GM21447 (cell line): ENCODE data around the gene FXYD5.

Experiments
- ATAC-seq: cut with Tn5 transposase; IDR thresholded peaks from one replicate; pipeline ENCODE4 v1.9.1; 2021; ENCODE audit not compliant: unreplicated experiment

FXYD5 gene, protein sequence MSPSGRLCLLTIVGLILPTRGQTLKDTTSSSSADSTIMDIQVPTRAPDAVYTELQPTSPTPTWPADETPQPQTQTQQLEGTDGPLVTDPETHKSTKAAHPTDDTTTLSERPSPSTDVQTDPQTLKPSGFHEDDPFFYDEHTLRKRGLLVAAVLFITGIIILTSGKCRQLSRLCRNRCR

DNA sequence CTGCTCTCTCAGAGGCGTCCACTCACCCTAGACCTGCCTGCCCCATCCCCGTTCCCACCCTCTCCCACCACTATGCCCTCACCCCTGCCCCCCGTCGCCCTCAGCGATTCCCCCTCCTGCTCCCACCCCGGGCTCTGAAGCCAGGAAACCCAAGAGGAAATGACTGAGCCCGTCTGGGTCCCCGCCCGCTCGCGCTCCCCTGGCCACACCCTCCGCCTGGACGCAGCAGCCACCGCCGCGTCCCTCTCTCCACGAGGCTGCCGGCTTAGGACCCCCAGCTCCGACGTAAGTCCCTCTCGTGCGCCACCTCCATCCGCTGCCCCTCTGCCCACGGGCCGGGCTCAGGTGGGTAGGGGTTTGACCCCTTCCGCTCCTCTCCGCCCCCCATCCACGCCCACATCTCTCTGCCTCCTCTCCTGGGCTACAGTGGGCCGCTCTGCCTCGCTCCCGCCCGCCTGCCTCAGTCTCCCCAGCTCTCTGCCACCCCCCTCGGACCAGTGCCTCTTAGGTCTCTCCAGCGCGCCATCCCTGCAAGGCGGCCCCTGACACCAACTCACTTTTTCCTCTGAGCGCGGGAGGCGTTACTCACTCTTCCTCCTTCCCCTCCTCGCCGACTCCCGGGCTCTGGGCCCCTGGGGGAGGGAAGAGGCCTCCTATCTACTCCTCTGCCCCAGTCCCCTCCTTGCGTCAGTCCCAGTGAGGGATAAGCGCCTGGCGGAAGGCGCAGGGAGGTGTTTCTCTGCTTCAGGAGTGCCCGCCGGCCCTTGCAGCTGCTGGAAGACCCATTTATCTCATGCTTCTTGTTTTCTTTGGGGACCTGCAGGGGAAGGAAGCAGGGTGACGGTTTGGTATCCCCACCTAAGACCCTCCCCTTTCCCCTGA, at the start of gene FXYD5:
Gene FXYD5 (plus strand): TSS at position 211 of the 882 bp plus-strand sequence. CDS start 816 bp downstream, outside the sequence.
- no peak for ATAC-seq

DNA sequence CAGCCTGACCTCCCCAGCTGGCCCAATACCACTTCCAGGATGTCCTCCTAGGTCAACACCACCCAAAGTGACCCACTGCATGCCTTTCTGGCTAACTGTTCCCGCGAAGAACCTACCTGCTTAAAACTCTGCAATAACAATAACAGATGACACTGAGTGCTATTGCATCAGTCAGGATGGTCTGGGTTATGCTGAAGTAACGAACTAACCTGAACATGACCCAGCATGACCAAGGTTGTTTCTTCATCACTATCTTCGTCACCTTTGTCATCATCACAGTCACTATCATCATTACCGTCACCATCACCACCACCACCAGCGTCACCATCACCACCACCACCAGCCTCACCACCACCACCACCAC, 49.5 kb upstream of the FXYD5 start:
- no peak for ATAC-seq

DNA sequence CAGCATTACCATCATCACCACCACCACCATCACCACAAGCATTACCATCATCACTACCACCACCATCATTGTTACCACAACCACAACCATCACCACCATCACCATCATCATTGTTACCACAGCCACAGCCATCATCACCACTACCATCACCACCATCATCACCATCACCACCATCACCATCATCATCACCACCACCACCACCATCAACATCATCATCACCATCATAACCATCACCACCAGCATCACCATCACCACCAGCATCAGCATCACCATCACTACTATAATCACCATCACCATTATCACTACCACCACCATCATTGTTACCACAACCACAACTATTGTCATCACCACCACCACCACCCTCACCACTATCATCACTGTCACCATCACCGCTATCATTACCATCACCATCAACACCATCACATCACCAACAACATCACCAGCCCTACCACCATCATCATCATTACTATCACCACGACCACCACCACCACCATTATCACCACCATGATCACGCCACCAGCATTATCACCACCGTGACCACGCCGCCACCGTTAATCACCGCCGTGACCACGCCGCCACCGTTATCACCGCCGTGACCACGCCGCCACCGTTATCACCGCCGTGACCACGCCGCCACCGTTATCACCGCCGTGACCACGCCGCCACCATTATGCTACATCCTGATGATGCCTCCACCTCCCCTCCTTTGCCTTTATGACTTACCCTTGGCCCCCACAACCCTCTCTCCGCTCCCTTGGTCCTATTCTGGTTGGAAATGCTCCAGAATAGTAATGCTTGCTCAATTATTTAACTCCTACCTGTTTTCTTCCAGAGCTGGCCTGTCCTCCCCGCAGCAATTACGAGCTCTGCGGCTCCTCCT, 48.9 kb upstream of the FXYD5 start:
- ATAC-seq: no peak

DNA sequence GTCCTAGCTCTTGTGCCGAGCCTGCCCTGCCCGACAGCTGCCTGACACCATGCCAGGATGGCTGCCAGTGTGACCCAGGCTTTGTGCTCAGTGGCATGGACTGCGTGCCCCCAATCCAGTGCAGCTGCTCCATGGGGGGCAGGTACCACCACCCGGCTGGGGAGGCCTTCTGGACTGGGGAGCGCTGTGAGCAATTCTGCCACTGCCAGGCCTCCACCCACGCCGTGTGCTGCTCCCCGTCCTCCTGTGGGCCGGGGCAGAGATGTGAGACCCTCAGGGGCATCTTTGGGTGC, 48.3 kb upstream of the FXYD5 start:
- no peak for ATAC-seq

DNA sequence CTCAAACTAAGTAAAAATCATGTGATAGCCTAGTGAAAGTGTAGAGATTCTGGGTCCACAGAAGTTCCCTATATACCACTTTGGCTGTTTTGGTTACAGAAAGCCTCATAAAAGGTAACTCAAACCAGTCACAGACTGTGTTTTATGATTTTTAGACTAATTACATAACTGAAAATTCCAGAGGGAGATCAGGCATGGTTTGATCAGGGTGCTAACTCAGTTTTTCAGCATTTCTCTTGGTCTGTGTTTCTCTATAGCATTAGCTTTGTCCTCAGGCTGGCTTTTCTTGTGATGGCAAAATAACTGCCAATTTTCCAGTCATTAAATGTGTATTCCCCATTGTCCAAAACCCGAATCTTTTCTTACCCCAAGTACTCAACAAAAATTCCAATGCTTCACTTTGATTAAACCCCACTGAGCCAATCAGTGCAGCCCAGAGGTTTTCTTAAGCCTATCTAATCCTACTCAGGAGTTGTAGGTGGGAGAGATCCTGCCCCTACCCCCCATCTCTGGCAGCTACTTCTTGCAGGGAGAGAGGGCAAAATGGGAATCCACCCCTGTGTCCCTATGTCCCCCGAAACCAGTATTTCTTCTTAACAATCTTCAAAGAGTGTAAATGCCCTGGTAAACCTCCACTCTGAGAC, 47.5 kb upstream of the FXYD5 start:
- ATAC-seq: no peak

DNA sequence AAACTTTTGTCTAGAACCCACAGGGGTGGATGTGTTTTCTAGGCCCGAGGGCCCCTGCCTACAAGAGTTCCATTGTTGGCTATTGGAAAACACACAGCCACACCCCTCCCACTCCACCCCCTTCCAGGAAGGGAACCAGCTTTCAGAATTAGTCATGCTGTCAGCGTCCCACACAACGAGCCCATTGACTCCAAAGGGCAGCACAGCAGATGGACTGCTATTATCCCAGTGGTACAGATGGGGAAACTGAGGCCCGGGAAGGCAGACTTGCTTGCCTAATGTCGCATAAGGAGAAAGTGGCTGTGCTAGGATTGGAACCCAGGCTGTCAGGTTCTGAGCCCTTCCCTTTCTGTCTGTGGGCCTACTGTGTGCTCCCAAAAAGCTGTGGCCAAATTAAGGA, 47.0 kb upstream of the FXYD5 start:
- no peak for ATAC-seq

DNA sequence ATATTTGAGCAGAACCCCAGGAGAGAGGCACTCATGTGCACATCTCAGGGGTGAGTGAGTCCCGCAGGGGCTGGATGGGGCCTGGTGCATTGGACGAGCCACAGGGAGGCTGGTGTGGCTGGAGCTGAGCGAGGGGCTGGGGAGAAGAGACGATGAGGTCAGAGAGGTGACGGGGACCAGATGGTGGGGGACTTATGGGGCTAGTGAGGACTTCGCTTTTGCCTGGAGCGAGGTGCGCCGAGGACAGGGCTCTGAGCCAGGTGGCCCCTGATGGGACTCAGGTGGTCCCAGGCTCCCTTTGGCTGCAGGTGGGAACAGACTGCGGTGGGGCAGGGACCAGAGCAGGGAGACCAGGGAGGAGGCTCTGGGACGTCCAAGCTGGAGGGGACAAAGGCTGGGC, 45.8 kb upstream of the FXYD5 start:
- ATAC-seq: no peak

DNA sequence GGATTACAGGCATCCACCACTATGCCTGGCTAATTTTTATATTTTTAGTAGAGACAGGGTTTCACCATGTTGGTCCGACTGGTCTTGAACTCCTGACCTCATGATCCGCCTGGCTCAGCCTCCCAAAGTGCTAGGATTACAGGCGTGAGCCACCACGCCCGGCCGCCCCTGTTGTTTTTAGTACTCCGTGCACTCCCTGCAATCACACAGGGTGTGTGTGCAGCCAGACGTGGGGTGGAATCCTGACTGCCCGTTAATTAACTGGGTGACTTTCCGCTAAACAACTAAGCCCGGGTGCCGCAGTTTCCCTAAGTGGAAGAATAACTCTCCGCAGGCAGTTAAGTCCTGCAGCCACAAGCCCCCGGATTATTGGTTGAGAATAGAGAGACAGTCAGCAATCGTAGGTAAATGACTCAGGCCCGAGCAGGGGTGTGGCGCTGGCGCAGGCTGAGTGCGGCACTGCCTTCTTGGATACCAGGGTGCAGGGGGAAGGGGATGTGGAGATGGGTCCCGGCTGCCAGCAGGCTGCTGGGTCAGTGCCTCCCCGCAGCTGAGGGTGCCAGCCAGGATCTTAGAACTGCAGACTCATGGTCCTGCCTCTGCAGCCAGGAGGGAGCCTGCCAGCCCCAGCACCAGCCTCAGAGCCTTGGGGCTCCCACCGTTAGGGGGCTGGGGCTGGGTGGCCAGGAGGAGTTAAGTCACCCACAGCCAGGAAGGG, 45.0 kb upstream of the FXYD5 start:
- no peak for ATAC-seq

DNA sequence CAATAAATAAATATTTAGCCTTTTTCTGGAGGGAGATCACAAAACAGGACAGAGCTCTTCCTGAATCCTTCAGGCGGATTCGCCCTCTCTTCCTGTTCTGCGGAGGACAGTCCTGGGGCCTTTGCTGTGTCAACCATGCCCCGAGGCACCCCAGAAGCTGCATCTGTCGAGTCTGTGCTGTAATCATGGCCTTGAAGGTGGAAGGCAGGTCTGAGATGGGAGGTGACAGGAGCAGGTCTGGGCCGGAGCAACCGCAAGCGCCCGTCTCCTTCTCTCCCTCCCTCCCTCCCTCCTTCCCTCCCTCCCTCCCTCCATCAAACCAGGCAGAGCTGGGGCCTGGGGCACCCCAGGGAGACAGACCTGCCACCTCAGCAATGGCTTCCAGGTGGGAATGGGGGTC, 43.6 kb upstream of the FXYD5 start:
- no peak for ATAC-seq

DNA sequence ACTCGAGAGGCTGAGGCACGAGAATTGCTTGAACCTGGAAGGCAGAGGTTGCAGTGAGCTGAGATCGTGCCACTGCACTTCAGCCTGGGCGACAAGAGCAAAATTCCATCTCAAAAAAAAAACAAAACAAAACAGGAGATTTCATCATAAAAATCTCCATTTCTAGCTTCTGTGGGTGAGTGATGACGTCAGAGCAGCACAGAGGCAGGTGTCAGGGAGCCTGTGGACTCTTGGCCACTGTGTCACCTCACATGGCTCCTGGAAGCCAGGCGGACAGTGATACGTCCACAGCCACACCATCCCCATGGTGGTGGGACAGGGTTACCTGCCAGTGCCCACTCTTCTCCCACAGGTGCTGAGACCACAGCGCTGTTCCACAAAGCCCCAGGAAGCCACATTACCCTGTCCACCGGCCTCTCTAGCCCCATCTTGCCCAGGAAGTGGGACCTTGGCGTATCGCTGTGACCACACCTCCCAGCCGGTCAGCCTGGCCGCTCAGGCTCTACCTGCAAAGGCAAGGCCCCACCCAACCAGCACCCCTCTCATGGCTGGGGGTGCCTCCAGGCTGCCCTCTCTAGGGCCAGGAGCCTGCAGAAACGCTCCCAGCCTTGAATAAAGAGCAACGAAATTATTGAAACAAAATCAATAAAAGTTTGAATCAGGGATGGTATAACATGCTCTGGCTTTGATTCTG, 41.4 kb upstream of the FXYD5 start:
- no peak for ATAC-seq

DNA sequence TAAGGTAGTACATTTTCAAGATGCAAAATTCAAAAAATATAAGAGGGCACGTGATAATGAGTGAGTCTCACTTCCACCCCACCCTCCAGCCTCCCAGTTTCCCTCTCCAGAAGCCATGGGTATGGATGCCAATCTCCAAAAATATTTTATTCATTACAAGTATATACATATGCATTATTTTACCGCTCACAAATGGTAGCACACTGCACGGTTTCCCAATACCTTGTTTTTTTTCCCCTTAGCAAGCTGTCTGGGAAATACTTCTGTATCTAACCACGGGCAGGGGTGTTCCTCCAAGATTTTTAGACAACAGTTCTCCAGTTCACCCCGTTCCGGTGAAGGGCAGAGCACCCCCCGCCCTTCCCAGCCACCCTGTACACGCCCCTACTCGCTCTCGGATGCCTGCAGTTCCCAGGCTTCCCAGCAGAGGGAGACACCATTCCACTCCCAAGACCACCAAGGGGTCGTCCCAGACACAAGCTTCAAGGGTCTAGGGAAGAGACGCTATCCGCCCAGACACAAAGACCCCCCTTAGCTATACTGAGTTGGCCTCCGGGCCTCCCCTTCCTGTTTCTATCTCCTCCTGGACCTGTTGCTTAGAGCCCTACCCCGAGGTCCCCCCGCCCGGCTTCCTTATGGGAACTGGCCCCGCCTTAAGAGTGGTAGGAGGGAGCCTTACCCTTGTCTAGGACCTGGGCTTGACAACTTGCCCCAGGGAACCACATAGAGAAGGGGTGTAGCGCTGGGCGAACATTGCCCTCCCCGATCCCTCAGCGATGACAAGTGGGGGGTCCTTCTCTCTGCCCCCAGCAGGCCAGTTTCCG, 40.0 kb upstream of the FXYD5 start:
- ATAC-seq: no peak

DNA sequence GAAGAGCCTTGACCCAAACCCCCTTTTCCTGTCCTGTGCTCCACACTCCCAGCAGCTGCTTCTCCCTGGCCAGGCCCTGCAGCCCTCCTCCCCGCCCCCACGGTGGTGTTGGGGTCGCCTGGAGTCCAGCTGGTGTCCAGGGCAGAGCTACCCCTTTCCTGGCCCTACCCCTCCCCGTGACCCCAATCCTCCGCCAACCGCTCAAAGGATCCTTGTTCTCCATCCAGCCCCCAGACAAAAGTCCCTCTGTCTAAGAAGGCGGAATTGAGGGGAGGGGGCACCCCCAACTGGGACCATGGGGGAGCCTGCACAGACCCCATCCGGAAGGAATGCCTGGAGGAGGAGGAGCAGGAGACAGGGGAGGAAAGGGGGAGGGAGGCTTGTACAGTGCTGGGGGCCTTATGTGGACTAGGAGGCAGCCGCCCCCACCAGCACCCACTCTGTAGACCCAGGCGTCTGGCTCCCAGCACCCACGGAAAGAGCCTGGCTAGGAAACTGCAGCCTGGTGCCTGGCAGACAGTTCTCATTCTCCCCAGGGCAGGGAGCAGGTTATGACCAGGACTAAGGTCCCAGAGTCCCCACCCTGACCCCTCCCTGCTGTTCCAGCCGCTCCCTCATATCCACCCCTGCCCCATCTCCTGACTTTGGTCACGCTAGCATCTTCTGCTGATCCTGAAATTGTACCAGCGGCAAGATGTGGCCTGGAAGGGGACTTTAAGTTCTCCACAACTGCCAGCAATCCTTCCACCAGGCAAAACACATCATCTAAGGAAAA, 39.2 kb upstream of the FXYD5 start, which contains the start of gene FXYD3:
Gene FXYD3 (plus strand): TSS at position 647 of the 775 bp plus-strand sequence. CDS start 3,554 bp downstream, outside the sequence.
- ATAC-seq: no peak

DNA sequence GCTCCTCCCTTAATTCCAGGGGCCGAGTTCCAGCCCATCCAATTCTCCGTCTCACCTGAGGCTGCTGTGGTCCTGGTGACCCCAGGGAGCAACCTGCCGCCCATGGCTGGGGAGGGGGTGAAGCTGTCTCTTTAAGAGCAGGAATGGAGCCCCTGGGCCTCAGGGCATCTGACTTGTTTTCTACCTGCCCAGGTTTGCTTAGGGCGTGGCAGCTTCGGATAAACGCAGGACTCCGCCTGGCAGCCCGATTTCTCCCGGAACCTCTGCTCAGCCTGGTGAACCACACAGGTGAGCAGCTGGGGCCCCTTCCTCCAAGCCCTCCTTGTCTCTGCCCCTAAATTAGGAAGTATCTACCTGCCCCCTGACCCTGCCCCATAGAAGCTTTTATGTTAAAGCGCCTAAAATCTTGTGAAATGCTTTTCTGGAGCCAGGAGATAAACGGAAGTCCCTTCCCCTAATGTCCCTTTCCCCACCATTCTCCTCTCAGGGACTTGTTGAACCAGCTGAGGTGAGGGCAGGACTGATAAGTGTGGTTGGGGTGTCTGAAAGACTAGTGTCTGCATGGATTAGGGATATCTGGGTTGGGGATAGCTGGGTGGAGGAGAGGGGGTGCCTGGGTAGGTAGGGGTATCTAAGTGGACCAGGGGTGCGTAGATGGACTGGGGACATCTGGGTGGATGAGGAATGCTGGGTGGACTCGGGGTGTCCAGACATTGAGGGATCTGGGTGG, 38.3 kb upstream of the FXYD5 start:
- no peak for ATAC-seq

DNA sequence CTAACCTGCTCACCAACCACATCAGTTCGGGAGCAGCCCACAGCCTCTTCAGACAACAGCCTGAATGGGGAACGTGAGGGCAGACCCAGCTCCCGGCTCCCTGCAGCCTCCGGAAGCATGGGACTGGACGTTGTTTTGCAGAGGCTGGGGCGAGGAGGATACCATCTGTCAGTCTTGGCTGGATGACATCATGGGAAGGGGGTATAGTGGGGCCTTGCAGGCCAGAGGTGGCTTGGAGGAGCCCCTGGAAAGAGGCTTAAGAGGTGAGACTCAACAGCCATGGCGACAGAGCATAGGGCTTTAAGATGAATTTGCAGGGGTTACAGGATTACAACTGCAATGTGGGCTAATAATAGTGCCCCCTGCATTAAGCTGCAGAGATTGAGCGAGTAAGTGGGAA, 37.4 kb upstream of the FXYD5 start:
- no peak for ATAC-seq

DNA sequence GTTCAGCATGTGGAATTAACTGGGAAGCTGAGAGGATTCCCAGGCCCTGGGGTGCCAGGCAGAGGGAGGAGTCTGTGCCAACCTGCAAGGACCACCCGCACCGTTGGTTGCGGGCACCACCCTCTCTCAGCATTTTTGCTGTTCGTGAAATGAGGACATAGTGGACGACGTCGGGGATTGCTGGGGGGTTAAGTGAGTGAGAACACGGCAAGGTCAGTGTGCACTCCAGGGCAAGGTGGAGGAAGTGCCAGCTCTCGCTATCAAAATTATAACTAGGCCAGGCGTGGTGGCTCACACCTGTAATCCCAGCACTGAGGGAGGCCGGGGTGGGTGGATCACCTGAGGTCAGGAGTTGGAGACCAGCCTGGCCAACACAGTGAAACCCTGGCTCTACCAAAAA, 36.7 kb upstream of the FXYD5 start:
- ATAC-seq: no peak

DNA sequence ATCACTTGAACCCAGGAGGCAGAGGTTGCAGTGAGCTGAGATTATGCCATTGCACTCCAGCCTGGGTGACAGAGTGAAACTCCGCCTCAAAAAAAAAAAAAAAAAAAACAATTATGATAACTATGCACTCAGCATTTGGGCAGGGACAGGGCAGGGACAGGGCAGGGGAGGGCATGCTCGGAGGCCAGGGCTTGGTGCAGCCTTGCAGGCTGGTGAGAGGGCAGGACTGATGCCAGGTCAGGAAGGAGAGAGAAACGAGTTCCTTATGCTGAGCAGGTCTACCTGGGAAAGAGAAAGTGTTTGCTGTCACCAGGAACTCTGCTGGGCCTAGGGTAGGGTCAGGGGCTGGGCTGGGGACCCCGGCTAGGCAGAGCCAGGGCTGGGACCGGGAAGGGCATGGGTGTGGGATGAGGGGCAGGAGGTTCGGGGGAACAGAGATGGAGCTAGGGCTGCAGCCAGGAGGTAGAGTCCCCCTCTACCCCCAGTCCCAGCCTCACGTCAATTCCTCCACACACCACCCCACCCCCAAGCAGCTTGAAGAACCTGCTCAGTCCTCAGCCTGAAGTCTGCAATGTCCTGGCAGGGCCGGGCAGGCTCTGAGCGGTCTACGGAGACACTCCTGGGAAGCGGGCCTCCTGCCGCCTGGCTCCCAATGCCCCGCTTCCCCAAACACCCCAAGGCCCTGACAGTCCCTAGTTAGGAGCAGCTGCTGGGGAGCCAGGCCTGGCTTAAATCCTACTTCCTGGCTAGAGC, 36.1 kb upstream of the FXYD5 start:
- no peak for ATAC-seq

DNA sequence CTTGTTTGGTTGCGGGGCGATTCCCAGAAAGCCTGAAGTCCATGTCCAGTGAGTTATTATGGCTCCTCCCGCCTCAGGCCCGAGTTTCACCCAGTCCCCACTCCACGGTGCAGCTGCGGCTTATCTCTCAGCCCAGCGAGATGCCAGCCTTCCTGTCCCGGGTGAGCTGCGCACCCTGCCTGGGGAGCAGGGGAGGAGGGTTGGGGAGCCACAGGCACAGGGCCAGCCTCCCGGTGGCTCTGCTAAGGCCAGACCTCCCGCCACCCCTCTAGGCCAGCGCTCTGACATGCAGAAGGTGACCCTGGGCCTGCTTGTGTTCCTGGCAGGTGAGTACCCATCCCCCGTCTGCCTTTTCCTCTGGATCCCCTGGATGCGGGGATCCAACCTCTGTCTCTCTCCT, 35.4 kb upstream of the FXYD5 start:
- ATAC-seq: no peak
